Omental fat pad (tissue), 4 donors: ENCODE results near the gene POLR3K. TPM values are rescaled to one million over a fixed set of nuclear protein-coding genes. Genes with fewer than 3 reads are reported as not detected.
A peak's percentile ranks its signal among the peaks of the same experiment; 100 is the strongest.

Source experiments
- ATAC-seq: fragments of 150-250 bp; one replicate; pipeline ENCODE4 v1.9.1; 2016; ENCODE audit warnings: mild to moderate bottlenecking, moderate library complexity; ENCODE audit not compliant: low FRiP score
- DNase-seq: peaks from one replicate; pipeline ENCODE4 v3.0.0-alpha.2; 2019; ENCODE audit warnings: low spot score
- CTCF ChIP-seq, 3 donors: fragments of 450-650 bp; IDR thresholded peaks; one replicate each; pipeline ENCODE4 v1.5.1; 2016 to 2017; ENCODE audit warnings: antibody characterized with exemption in 3 of 3, mild to moderate bottlenecking in 3 of 3, moderate library complexity in 2 of 3
- total RNA-seq, 4 donors: library from RNA; depleted of rRNA; stranded (reverse); fragments of >200 nt; gene quantifications; one replicate each; pipeline ENCODE4 v1.1.0, GENCODE V29; 2016

The POLR3K gene
- total RNA-seq, 4 donors from 2014 or later, result 3.4 to 6.3 (median 4.1) TPM

- no peak for DNase-seq
- ATAC-seq, result peak; percentile 9
- TF ChIP-seq CTCF (IDR thresholded peaks at IDR 0.05), result no peak
Observed at GRCh38 chr16:78444-79150, 25.2 kb upstream of the POLR3K start.

- no peak for TF ChIP-seq CTCF (IDR thresholded peaks at IDR 0.05)
- DNase-seq (peak; percentile 52), ATAC-seq (peak; percentile 74)
Observed at GRCh38 chr16:77807-78443, 24.5 kb upstream of the POLR3K start, which contains the start of gene MPG. Gene MPG, plus strand, starts transcription at chr16:78225. Its CDS starts 85 bp downstream, at chr16:78310.

GRCh38 chr16:77273-77806 lies 23.9 kb upstream of the POLR3K start:
- no peak for DNase-seq
- no peak for TF ChIP-seq CTCF (IDR thresholded peaks at IDR 0.05)
- peak; percentile 22 for ATAC-seq

GRCh38 chr16:76535-77272 lies 23.3 kb upstream of the POLR3K start:
- no peak for TF ChIP-seq CTCF (IDR thresholded peaks at IDR 0.05)
- ATAC-seq (no peak), DNase-seq (no peak)

- ATAC-seq (no peak), DNase-seq (peak; percentile 39)
- peak in 1 of 3 donors; percentile 11 for TF ChIP-seq CTCF (IDR thresholded peaks at IDR 0.05)
Observed at GRCh38 chr16:75580-76501, 22.4 kb upstream of the POLR3K start.

GRCh38 chr16:74747-75334 lies 21.4 kb upstream of the POLR3K start:
- no peak for TF ChIP-seq CTCF (IDR thresholded peaks at IDR 0.05)
- DNase-seq, result no peak
- ATAC-seq, result no peak
